AG10803 (cell line): ENCODE results near the gene PISD.

Source experiments
- DNase-seq: peaks from one replicate; pipeline ENCODE4 v3.0.0; 2010; ENCODE audit warnings: low read depth
- H3K4me3 ChIP-seq: 2 replicates; pipeline ENCODE4 v1.5.1; 2011; ENCODE audit warnings: mild to moderate bottlenecking, low read length, control low read depth
- CTCF ChIP-seq: conservative IDR thresholded peaks from 2 replicates; pipeline ENCODE4 v1.5.1; 2011; ENCODE audit warnings: mild to moderate bottlenecking, low read length, control low read depth, inconsistent platforms

PISD gene

GRCh38 chr22:31623592-31624304, 38.3 kb downstream of the PISD start:
- no peak for TF ChIP-seq CTCF
- no peak overlapping the region for H3K4me3 ChIP-seq
- no peak for DNase-seq

- no peak overlapping the region for H3K4me3 ChIP-seq
- TF ChIP-seq CTCF: no peak
- no peak for DNase-seq
Measured at GRCh38 chr22:31622980-31623379, 39.0 kb downstream of the PISD start.

GRCh38 chr22:31621507-31622124, 40.4 kb downstream of the PISD start:
- TF ChIP-seq CTCF: no peak
- H3K4me3 ChIP-seq: no peak overlapping the region
- DNase-seq: no peak

GRCh38 chr22:31620756-31621480, 41.1 kb downstream of the PISD start:
- no peak overlapping the region for H3K4me3 ChIP-seq
- no peak for DNase-seq
- no peak for TF ChIP-seq CTCF

DNA sequence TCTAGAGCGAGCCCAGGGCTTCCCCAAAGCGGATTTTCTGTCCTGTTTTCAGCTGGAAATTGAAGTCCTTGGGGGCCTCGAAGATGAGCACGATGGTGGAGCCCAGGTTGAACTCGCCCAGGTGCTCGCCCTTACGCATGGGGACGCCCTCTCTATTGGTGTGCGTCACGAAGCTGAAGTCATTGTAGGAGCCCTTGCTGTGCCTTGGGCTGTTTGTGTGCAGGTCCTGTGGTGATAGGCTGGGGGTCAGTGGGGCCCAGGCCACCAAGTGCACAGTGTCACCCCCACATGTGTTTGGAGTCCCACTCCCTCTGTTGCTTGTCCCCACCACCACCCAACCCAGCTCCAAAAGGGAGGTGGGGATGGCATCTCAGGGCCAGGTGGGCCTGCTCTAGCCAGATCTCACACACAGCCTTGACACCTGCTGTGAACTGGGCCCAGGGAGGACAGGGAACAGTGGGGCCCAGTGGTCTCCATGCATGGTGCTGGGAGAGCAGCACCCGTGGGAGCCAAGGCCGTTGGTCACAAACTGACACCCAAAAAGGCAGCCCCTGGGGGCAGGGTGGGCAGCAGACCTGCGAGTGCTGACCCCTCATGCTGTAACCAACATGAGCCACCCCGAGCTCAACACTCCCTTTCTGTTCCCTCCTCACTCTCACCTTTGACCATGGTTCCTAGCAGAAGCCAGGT, 42.3 kb downstream of the PISD start:
- TF ChIP-seq CTCF: no peak
- no peak overlapping the region for H3K4me3 ChIP-seq
- DNase-seq: no peak

DNA sequence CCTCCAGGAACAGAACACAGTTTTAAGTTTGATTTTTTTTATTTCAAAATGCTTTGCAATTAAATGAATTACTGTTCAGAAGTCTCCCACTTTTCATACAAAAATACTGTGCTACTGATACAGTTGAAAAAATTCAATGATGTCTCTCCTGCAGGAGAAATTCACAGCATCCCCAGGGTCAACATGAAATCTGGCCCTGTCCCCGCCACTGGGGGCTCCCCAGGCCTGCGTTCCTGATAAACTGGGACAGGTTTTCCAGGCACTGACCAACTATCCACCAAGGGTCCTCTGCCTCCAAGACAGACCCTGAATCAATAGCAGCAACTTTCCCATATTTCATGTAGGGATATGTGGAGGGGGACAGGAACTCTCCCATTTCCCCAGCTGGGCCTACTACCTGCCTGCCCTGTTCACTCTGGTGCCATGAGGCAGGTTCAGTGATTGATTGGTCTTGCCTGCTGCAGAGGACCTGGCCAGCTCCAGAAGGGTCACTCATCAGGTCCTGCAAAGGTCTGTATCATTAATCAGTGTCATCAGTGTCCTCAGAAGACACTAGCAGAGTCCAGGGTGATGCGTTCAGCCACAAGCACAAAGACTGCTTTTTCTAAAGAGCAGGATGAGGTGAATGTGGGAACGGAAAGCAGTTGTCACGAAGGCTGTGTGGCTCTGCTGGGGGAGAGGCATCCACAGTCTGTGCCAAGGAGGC, 43.4 kb downstream of the PISD start:
- no peak for DNase-seq
- no peak for TF ChIP-seq CTCF
- no peak overlapping the region for H3K4me3 ChIP-seq
